KMS-11 (cell line): ENCODE measurements around the gene RIN1.
"Not testable (repeated sequence)": the region's sequence is repeated elsewhere in the genome, so short reads cannot be mapped to it uniquely, and the experiment has no call there.

ENCODE experiments used
- H2AFZ ChIP-seq: fragments of 200-600 bp; sonication (generic); 2 replicates; pipeline ENCODE4 v1.6.1; 2016; ENCODE audit warnings: antibody characterized with exemption, mixed run types, low read depth
- H3K27ac ChIP-seq: fragments of 200-600 bp; sonication (generic); 2 replicates; pipeline ENCODE4 v1.6.1; 2016; ENCODE audit warnings: mild to moderate bottlenecking, mixed run types
- H3K27me3 ChIP-seq: fragments of 200-600 bp; sonication (generic); 2 replicates; pipeline ENCODE4 v1.6.1; 2017; ENCODE audit warnings: mild to moderate bottlenecking, low read depth, mixed run types, moderate library complexity; ENCODE audit not compliant: insufficient read depth
- H3K36me3 ChIP-seq: fragments of 200-600 bp; sonication (generic); 2 replicates; pipeline ENCODE4 v1.6.1; 2017; ENCODE audit warnings: mild to moderate bottlenecking, mixed run types; ENCODE audit not compliant: insufficient read depth
- H3K4me1 ChIP-seq: fragments of 200-600 bp; sonication (generic); 2 replicates; pipeline ENCODE4 v1.6.1; 2016; ENCODE audit warnings: mild to moderate bottlenecking, low read depth, mixed run types; ENCODE audit not compliant: poor library complexity, severe bottlenecking
- H3K4me2 ChIP-seq: fragments of 200-600 bp; sonication (generic); 2 replicates; pipeline ENCODE4 v1.7.0; 2016; ENCODE audit warnings: mild to moderate bottlenecking, mixed run types
- H3K4me3 ChIP-seq: fragments of 200-600 bp; sonication (generic); IDR thresholded peaks from 2 replicates; pipeline ENCODE4 v1.6.1; 2017; ENCODE audit warnings: low read depth, low read length, mixed read lengths; ENCODE audit not compliant: insufficient read depth
- H3K79me2 ChIP-seq: fragments of 200-600 bp; sonication (generic); 2 replicates; pipeline ENCODE4 v1.6.1; 2016; ENCODE audit warnings: low read depth, mixed run types; ENCODE audit not compliant: insufficient read depth
- H3K9ac ChIP-seq: fragments of 200-600 bp; sonication (generic); 2 replicates; pipeline ENCODE4 v1.6.1; 2016; ENCODE audit warnings: mild to moderate bottlenecking, mixed run types
- H4K20me1 ChIP-seq: fragments of 200-600 bp; sonication (generic); 2 replicates; pipeline ENCODE4 v1.6.1; 2016; ENCODE audit warnings: mild to moderate bottlenecking, mixed run types; ENCODE audit not compliant: insufficient read depth
- CTCF ChIP-seq: fragments of 200-600 bp; sonication (generic); conservative IDR thresholded peaks from 2 replicates; pipeline ENCODE4 v1.6.1; 2017; ENCODE audit warnings: low read depth, mild to moderate bottlenecking, antibody characterized with exemption, low read length, moderate library complexity, mixed read lengths

The RIN1 gene

DNA sequence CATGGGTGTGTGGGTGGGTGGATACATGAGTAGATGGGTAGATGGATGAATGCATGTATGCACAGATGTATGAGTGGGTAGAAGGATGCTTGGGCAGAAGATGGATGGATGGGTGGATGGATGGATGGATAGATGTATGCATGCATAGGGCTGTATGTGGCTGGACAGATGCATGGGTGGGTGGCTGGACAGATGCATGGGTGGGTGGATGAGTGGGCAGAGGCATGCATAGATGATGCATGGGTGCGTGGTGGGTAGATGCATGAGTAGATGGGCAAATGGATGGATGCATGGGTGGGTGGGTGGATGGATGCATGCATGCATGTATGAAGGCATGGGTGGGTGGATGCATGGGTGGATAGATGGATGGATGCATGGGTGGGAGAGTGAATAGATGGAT lies 12.6 kb downstream of the RIN1 start:
- Histone ChIP-seq H3K4me1 (peaks cover 10% of the 10 kb centered on the region), H3K4me3 (no peak overlapping the region), H3K36me3 (no peaks in the 10 kb centered on the region), H3K27ac (no peak overlapping the region), H3K4me2 (no peak overlapping the region), H3K27me3 (no peaks in the 10 kb centered on the region), H3K9ac (no peak overlapping the region), H3K79me2 (no peaks in the 10 kb centered on the region), H2AFZ (no peak overlapping the region), H4K20me1 (no peaks in the 10 kb centered on the region)
- no peak for TF ChIP-seq CTCF

GRCh38 chr11:66322732-66323427 lies 13.4 kb downstream of the RIN1 start:
- Histone ChIP-seq H3K9ac (no peak overlapping the region), H3K4me1 (peaks cover 5% of the 10 kb centered on the region), H4K20me1 (no peaks in the 10 kb centered on the region), H3K27ac (no peak overlapping the region), H3K79me2 (no peaks in the 10 kb centered on the region), H3K27me3 (no peaks in the 10 kb centered on the region), H2AFZ (no peak overlapping the region), H3K4me2 (no peak overlapping the region), H3K36me3 (no peaks in the 10 kb centered on the region), H3K4me3 (no peak overlapping the region)
- no peak for TF ChIP-seq CTCF

- Histone ChIP-seq H3K36me3 (no peaks in the 10 kb centered on the region), H3K27me3 (no peaks in the 10 kb centered on the region), H3K27ac (no peak overlapping the region), H3K4me2 (no peak overlapping the region), H3K4me3 (no peak overlapping the region), H3K9ac (no peak overlapping the region), H3K4me1 (peaks cover 4% of the 10 kb centered on the region), H2AFZ (no peak overlapping the region), H4K20me1 (no peaks in the 10 kb centered on the region), H3K79me2 (no peaks in the 10 kb centered on the region)
- no peak for TF ChIP-seq CTCF
Observed at GRCh38 chr11:66321606-66322005, 14.6 kb downstream of the RIN1 start.

GRCh38 chr11:66320748-66321147 lies 15.5 kb downstream of the RIN1 start:
- not testable (repeated sequence) for H3K4me3 ChIP-seq, H3K4me2 ChIP-seq, H3K36me3 ChIP-seq, H4K20me1 ChIP-seq, H3K9ac ChIP-seq, H3K27me3 ChIP-seq, H3K79me2 ChIP-seq, H3K4me1 ChIP-seq, H3K27ac ChIP-seq, H2AFZ ChIP-seq

GRCh38 chr11:66320289-66320688 lies 15.9 kb downstream of the RIN1 start:
- not testable (repeated sequence) for H3K36me3 ChIP-seq, H3K27ac ChIP-seq, H3K4me1 ChIP-seq, H2AFZ ChIP-seq, H3K27me3 ChIP-seq, H3K4me3 ChIP-seq, H3K4me2 ChIP-seq, H3K9ac ChIP-seq, H3K79me2 ChIP-seq, H4K20me1 ChIP-seq
